HEK293T (cell line): ENCODE data around the gene ME3.

Source experiments
- CTCF ChIA-PET: fragments of 350-600 bp; formaldehyde crosslinking; extraction: SDS; loops from one replicate; lab custom pipeline; 2021; ENCODE audit warnings: antibody characterized with exemption, inconsistent platforms; lab: Yijun Ruan, JAX
- POLR2A ChIA-PET: fragments of 350-600 bp; formaldehyde crosslinking; extraction: SDS; loops from one replicate; lab custom pipeline; 2020; ENCODE audit warnings: antibody characterized with exemption, inconsistent platforms; lab: Yijun Ruan, JAX
- DNase-seq: peaks from one replicate; pipeline ENCODE4 v3.0.0; 2012; ENCODE audit warnings: mixed read lengths; ENCODE audit errors: extremely low spot score
- ARNT ChIP-seq: fragments of 450-650 bp; IDR thresholded peaks from 2 replicates; pipeline ENCODE4 v1.6.1; 2017; ENCODE audit warnings: mild to moderate bottlenecking
- BHLHE40 ChIP-seq: fragments of 450-650 bp; IDR thresholded peaks from 2 replicates; pipeline ENCODE4 v1.6.1; 2016; ENCODE audit warnings: mild to moderate bottlenecking, moderate library complexity, borderline replicate concordance
- CTBP1 ChIP-seq: fragments of 450-650 bp; IDR thresholded peaks from 2 replicates; pipeline ENCODE4 v1.6.1; 2016; ENCODE audit warnings: borderline replicate concordance
- ELF4 ChIP-seq: fragments of 450-650 bp; IDR thresholded peaks from 2 replicates; pipeline ENCODE4 v1.6.1; 2017; ENCODE audit warnings: antibody characterized with exemption
- FOXA1 ChIP-seq: fragments of 450-650 bp; IDR thresholded peaks from 2 replicates; pipeline ENCODE4 v1.6.1; 2016; ENCODE audit warnings: mild to moderate bottlenecking
- FOXK2 ChIP-seq: fragments of 450-650 bp; IDR thresholded peaks from 2 replicates; pipeline ENCODE4 v1.6.1; 2016; ENCODE audit warnings: mild to moderate bottlenecking
- FOXM1 ChIP-seq: fragments of 450-650 bp; IDR thresholded peaks from 2 replicates; pipeline ENCODE4 v1.6.1; 2017; ENCODE audit warnings: mild to moderate bottlenecking, borderline replicate concordance
- HDGF ChIP-seq: fragments of 450-650 bp; IDR thresholded peaks from 2 replicates; pipeline ENCODE4 v1.6.1; 2017; ENCODE audit warnings: antibody characterized with exemption, borderline replicate concordance
- L3MBTL2 ChIP-seq: fragments of 450-650 bp; conservative IDR thresholded peaks from 2 replicates; pipeline ENCODE4 v1.6.1; 2016; ENCODE audit warnings: mild to moderate bottlenecking
- LEF1 ChIP-seq: fragments of 450-650 bp; IDR thresholded peaks from 2 replicates; pipeline ENCODE4 v1.6.1; 2017; ENCODE audit warnings: mild to moderate bottlenecking, borderline replicate concordance
- NFRKB ChIP-seq: fragments of 450-650 bp; IDR thresholded peaks from 2 replicates; pipeline ENCODE4 v1.6.1; 2016; ENCODE audit warnings: mild to moderate bottlenecking, moderate library complexity
- SP1 ChIP-seq: fragments of 450-650 bp; IDR thresholded peaks from 2 replicates; pipeline ENCODE4 v1.6.1; 2017
- SUZ12 ChIP-seq: fragments of 450-650 bp; IDR thresholded peaks from 2 replicates; pipeline ENCODE4 v1.6.1; 2016; ENCODE audit warnings: mild to moderate bottlenecking
- TARDBP ChIP-seq: fragments of 450-650 bp; IDR thresholded peaks from 2 replicates; pipeline ENCODE4 v1.6.1; 2016
- ZNF384 ChIP-seq: fragments of 450-650 bp; IDR thresholded peaks from 2 replicates; pipeline ENCODE4 v1.6.1; 2016
- TF ChIP-seq, protein P1 (sequence below): fragments of 450-650 bp; IDR thresholded peaks from 2 replicates; pipeline ENCODE4 v1.6.1; 2016

ME3 gene

DNA sequence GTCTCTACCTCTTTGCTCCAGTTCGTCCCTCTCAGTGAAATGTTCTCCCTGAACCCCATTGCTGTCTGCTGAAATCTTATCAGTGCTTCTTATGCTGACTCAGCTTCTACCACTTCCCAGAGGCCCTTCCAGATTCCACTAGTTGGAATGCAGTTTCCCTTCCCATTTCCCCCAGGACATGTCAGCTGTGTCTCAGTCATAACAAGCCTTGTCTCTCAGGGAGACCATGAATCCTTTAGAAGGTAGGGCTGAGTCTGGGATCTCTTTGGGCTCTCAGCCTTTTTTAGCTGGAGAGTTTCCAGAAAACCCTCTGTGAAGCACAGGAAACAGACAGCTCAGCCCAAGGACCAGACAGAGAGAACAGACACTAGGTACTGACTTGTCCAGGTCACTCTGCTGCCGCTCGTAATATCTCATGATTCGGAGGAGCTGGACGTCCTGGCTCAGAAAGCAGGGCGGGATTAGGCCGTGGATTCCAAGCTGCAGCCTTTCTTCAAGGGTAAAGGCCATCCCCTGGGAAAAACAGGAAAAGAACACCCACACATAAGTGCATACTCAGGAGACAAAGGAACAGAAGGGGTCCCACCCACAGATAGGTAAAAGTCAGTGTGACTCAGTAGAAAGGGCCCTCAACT is 113.0 kb downstream of the ME3 start:
- POLR2A ChIA-PET = interaction anchor here (1.7 kb wide), 2 partner anchors 11 to 35 kb away, joined by 3 to 5 read pairs; no protein-coding TSS in a partner anchor
- CTCF ChIA-PET = interaction anchor here (1.4 kb wide), 1 partner anchor 12 kb away, joined by 4 read pairs; no protein-coding TSS in a partner anchor
- TF ChIP-seq SUZ12 = no peak
- no peak for TF ChIP-seq TARDBP
- TF ChIP-seq SP1 = no peak
- TF ChIP-seq, protein P1, sequence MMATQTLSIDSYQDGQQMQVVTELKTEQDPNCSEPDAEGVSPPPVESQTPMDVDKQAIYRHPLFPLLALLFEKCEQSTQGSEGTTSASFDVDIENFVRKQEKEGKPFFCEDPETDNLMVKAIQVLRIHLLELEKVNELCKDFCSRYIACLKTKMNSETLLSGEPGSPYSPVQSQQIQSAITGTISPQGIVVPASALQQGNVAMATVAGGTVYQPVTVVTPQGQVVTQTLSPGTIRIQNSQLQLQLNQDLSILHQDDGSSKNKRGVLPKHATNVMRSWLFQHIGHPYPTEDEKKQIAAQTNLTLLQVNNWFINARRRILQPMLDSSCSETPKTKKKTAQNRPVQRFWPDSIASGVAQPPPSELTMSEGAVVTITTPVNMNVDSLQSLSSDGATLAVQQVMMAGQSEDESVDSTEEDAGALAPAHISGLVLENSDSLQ = no peak
- TF ChIP-seq CTBP1 = no peak
- TF ChIP-seq ARNT = no peak
- DNase-seq = no peak

GRCh38 chr11:86558841-86559240 is 113.6 kb downstream of the ME3 start:
- TF ChIP-seq SP1 = no peak
- TF ChIP-seq SUZ12 = no peak
- no peak for TF ChIP-seq ELF4
- TF ChIP-seq BHLHE40 = no peak
- no peak for TF ChIP-seq CTBP1
- TF ChIP-seq NFRKB = no peak
- no peak for TF ChIP-seq ZNF384
- TF ChIP-seq LEF1 = no peak
- no peak for TF ChIP-seq HDGF
- TF ChIP-seq FOXM1 = no peak
- TF ChIP-seq, protein P1 = no peak
- no peak for TF ChIP-seq FOXA1
- no peak for TF ChIP-seq FOXK2
- no peak for TF ChIP-seq TARDBP
- TF ChIP-seq ARNT = no peak
- TF ChIP-seq L3MBTL2 = no peak
- no peak for DNase-seq
- POLR2A ChIA-PET = interaction anchor here (1.7 kb wide), 2 partner anchors 11 to 34 kb away, joined by 3 to 5 read pairs; no protein-coding TSS in a partner anchor
- CTCF ChIA-PET = interaction anchor here (1.4 kb wide), 1 partner anchor 13 kb away, joined by 4 read pairs; no protein-coding TSS in a partner anchor

- ChIA-PET CTCF (interaction anchor here (0.6 kb wide), 1 partner anchor 9 kb away, joined by 4 read pairs; no protein-coding TSS in a partner anchor), POLR2A (interaction anchor here (1.7 kb wide), 2 partner anchors 12 to 33 kb away, joined by 3 to 5 read pairs; no protein-coding TSS in a partner anchor)
- no peak for TF ChIP-seq CTBP1
- no peak for TF ChIP-seq SP1
- TF ChIP-seq NFRKB = no peak
- TF ChIP-seq TARDBP = no peak
- TF ChIP-seq FOXK2 = no peak
- TF ChIP-seq L3MBTL2 = no peak
- no peak for TF ChIP-seq ELF4
- no peak for TF ChIP-seq ZNF384
- no peak for DNase-seq
These were observed 114.2 kb downstream of the ME3 start for GRCh38 chr11:86558207-86558606.

GRCh38 chr11:86555866-86556265 is 116.5 kb downstream of the ME3 start:
- ChIA-PET POLR2A (no interaction called here), CTCF (no interaction called here)
- no peak for TF ChIP-seq NFRKB
- no peak for TF ChIP-seq ZNF384
- TF ChIP-seq BHLHE40 = no peak
- TF ChIP-seq HDGF = no peak
- TF ChIP-seq, protein P1 = no peak
- TF ChIP-seq SUZ12 = no peak
- no peak for TF ChIP-seq ELF4
- no peak for TF ChIP-seq ARNT
- no peak for TF ChIP-seq L3MBTL2
- TF ChIP-seq FOXK2 = no peak
- TF ChIP-seq FOXM1 = no peak
- TF ChIP-seq CTBP1 = no peak
- no peak for TF ChIP-seq LEF1
- no peak for TF ChIP-seq TARDBP
- no peak for TF ChIP-seq SP1
- TF ChIP-seq FOXA1 = no peak
- DNase-seq = no peak

DNA sequence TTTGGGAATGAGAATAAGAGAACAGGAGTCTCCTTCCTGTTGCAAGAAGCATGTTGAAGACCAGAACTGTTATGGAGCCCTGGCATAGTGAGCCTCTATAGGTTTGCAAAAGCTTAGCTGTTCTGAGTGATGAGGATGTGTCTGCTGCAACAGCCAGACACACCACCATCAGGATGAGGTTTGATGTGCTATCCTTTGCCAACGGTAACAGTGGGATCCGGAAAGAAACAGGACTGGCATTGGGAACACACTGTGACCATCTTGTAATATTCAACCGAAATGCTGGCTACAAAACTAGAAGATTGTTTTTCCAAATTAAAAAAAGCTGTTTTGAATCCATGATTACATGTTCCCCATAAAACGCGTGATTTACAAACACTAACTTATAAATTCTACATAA is 117.0 kb downstream of the ME3 start:
- DNase-seq = no peak
- ChIA-PET CTCF (no interaction called here), POLR2A (no interaction called here)
- no peak for TF ChIP-seq FOXM1
- no peak for TF ChIP-seq FOXA1
- TF ChIP-seq ELF4 = no peak
- TF ChIP-seq FOXK2 = no peak
- TF ChIP-seq, protein P1 = no peak
- no peak for TF ChIP-seq ARNT
- TF ChIP-seq ZNF384 = no peak
- TF ChIP-seq SUZ12 = no peak
- TF ChIP-seq TARDBP = no peak
- no peak for TF ChIP-seq LEF1
- no peak for TF ChIP-seq CTBP1
- TF ChIP-seq BHLHE40 = no peak
- no peak for TF ChIP-seq HDGF
- TF ChIP-seq L3MBTL2 = no peak
- TF ChIP-seq NFRKB = no peak
- TF ChIP-seq SP1 = no peak
